GM21619 (cell line): ENCODE data around the gene COTL1.

ENCODE experiments used
- ATAC-seq: cut with Tn5 transposase; IDR thresholded peaks from one replicate; pipeline ENCODE4 v1.9.1; 2021; ENCODE audit not compliant: unreplicated experiment

Gene COTL1

DNA sequence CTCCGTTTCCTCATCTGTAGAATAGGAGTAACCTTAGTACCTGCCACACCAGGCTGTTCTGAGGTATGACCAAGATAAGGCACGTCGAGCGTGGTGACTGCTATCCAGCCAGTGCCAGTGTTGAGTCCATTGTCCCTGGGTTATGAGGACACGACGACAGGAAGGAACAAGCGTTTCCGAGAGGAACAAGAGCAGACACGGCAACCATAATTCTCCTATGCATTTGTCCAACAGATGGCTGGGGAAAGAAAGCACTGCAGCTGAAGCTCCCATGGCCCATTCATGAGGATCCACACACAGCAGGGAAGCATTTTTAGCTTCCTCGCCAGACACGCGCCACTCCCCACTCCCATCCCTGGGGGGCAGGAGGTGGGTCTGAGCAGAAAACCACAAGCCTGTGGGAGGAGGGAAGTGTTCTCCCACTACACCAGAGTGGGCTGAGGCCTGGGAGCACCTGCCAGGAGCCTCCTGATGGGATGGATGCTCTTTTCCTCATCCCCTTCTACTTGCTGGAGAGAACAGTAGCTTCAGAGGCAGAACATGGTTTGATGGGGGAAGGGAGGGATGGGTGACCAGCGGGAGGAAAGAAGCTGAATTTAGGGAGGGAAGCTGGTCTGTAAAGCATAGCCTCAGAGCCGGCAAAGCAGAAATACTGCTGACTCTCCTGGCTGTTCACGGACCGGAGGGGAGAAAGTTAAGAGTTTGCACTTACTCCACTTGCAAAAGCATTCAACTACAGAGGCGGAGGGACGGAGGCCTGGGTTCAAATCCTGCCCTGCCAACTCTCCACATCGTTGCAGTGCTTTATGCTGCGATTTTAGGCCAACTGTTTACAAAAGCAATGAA, 2.7 kb downstream of the COTL1 start:
- no peak for ATAC-seq

DNA sequence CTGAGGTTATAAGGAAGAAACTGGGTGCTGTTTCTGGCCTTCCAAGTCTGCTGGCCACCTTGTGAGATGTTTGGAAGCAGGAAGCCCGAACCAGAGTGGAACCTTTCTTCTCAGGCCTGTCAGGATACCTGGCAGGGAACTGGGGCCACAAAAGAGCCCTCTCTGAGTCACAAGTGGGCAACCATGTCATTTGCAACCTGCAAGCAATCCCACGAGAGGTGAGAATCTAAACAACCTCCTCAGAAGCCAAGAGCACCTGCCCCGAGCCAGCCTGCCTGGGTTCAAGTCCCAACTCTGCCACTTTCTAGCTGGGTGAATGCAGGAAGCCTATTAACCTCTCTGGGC, 3.3 kb downstream of the COTL1 start:
- ATAC-seq = no peak

GRCh38 chr16:84614073-84614459, 3.8 kb downstream of the COTL1 start:
- no peak for ATAC-seq

DNA sequence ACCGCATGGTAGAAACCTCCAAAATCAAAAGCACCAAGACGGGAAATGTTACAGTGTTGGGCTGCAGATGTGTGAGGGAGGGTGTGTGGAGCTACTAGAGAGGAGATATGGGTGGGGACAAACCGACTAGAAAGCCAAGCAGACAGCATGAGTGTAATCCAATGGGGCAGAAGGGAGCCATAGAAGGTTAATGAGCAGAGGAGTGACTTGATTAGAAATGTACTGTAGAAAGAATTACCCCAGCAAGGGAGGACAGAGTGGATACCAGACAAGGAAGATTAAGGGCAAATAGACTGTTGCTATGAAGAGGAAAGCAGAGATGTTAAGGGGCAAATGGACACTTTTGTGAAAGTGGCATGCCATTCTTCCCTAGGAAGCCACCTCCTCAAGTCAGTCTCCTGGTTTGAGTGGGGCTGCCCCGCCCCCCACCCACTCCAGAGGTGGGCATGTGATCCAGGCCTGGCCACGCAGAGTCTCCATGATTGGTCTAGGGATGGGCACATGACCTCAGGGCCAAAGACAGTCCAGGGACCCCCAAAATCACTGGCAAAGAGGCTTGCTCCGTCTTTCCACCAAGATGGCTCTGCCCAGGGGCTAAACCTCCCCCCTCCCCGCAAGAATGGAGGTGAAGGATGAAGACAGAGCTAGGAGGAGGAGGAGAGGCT, 4.3 kb downstream of the COTL1 start:
- no peak for ATAC-seq

- ATAC-seq = no peak
Observed at GRCh38 chr16:84612686-84613085, 5.2 kb downstream of the COTL1 start.

DNA sequence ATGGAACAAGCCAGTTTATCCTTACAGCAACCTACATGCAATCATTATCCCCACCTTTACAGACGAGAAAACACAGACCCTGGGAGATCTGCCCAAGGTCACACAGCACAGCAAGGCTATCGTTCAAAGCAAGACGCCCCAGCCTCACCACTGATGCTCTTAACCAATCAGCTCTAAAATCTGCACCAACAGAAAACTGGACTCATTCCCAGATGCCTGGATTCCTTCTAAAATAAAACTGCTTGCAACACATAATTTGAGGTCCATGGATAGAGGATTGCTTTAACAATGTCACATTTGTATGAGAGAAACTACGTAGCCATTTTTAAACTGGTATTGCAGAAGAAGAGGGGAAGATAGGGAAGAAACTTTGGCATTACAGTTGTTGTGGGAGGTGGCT, 6.8 kb downstream of the COTL1 start:
- ATAC-seq = no peak

GRCh38 chr16:84610376-84610775, 7.5 kb downstream of the COTL1 start:
- ATAC-seq = no peak

- no peak for ATAC-seq
Observed at GRCh38 chr16:84609563-84610177, 8.2 kb downstream of the COTL1 start.

DNA sequence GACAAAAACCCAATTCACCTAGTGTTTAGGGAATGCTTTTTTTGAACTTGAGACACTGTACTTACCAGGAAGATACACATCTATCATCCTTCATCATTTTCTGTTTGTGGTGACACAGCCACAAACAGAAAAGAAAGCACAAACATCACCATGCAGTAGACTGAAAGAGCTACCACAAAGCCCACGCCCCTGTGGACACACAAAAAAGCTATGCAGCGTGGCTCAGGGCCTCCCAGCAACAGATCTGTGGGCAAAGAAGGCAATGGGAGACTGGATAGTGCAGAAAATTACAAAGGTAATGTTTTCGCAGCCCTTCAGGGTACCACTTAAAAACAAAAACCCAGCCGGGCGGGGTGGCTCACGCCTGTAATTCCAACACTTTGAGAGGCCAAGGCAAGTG, 9.6 kb downstream of the COTL1 start:
- no peak for ATAC-seq

GRCh38 chr16:84607694-84608093, 10.2 kb downstream of the COTL1 start:
- ATAC-seq = no peak

GRCh38 chr16:84607061-84607460, 10.8 kb downstream of the COTL1 start:
- ATAC-seq = no peak

DNA sequence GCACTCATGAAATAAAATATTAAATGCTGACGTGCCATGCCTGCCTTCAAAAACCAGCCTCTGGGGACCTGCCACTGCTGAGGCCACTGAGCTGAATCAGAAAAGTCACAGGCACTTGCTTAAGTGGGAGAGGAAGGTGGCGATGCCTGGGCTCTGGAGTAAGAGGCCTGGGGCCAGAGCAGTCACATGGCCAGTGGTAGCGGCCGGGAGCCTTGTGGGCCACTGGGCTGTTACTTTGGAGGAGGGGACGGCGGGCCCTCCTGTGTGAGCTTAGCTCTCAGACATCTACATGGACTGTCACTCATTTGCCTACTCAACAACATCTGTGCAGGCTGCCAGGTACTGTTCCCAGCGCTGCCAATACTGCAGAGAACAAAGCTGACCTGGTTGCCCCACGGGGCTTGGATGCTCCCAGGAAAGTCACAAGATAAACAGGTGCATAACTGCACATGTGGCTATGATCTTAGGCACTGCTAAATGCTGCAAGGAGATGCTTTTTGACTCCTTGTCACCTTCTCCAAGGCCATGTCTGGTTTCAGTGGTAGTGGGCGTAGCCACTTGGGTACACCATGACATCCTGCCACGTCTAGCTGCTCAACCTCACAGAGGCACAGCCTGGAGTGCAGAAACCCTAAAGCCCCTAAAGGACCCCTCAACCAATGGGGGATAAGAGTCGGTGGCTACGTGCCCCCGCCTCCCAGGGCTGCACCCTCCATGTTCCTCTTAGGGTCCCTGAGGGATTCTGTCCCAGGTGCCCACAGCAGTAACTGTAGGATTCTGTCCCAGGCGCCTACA, 11.6 kb downstream of the COTL1 start:
- no peak for ATAC-seq

GRCh38 chr16:84605339-84605848, 12.5 kb downstream of the COTL1 start:
- ATAC-seq = no peak

DNA sequence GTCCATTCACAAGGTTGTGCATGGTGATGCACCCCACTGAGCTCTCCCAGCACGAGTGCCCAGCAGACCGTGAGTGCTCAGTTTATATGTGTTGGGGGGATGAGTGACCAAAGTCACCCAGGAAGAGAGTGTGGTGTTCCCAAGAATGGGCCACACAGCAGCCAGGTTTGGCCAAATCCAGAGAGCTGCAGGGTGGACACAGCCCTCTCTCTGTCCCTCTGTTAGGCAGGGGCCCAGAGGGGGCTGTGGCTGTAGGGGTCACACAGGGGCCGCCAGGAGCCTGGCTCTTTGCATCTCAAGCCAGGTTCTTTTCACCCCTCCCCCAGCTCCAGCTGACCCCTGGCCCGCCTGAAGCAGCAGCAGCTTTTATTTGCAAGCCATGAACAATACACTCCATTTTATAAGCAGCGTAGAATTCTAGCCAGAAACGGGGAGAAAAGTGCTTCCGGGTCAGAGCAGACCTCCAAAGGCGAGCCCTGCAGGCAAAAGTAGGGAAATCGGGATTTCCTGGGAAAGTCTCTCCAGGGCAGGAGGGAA, 13.3 kb downstream of the COTL1 start:
- ATAC-seq = no peak

DNA sequence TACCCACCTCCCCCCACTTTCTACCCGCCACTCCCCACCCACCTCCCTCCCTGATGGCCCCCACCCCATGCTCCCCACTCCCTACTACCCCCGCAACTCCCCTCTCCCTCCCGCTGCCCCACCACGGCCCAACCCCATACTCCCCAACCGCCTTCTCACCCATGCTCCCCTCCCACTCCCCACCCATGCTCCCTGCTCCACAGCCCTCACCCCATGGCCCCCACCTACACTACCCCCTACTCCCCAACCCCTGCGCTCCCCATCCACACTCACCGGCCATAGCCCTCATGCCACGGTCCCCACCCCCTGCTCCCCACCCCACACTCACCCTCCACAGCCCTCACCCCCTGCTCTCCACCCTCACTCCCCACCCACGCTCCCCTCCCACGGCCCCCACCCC, 13.9 kb downstream of the COTL1 start:
- ATAC-seq = no peak

GRCh38 chr16:84603140-84603816, 14.6 kb downstream of the COTL1 start:
- no peak for ATAC-seq

- peak; percentile 67 for ATAC-seq
Observed at GRCh38 chr16:84600343-84601229, 17.3 kb downstream of the COTL1 start.

GRCh38 chr16:84599521-84600202, 18.2 kb downstream of the COTL1 start:
- ATAC-seq = peak; percentile 29

DNA sequence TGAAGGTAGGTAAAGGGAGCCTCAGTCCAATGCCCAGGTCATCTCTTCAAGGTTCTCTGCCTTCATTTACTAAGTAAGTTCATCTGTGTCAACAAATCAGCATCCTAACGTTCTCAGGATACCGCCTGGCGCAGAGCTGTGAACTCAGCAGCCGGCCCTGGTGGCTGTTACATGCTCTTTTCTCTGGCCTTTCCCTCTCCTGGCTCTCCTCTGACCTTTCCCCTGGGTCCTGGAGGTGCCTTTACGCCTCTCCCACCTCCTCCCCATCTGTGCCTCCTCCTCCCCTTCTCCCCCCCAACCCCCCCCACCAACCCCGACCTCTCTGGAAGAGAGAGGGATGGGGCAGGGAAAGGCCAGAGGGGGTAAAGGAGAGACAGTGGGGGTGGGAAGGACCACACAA, 19.5 kb downstream of the COTL1 start:
- ATAC-seq = no peak
